ENCODE measurements around the gene CUEDC1.

Gene CUEDC1

GRCh38 chr17:57823469-57824401 is 131.5 kb downstream of the CUEDC1 start:
- DNase-seq = no peak

GRCh38 chr17:57819867-57820266 is 135.3 kb downstream of the CUEDC1 start:
- no peak for DNase-seq

DNA sequence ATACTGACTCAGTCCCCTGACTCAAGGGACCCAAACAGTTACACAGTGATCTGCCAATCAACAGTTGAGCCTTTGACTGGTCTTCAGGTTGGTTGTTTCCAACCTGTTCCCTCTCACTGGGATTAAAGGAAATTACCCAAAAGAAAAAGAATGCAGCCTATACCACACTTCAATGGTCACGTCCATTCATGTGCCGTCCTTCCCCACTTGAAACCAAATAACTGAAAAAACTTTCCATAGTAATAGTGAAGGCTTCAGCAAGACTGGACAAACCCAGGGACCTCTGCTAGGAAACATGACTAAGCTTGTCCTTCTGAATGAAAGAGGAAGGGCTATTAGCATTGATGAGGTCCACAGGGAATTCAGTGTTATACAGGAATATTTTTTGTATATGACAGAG is 135.9 kb downstream of the CUEDC1 start:
- no peak for DNase-seq

DNA sequence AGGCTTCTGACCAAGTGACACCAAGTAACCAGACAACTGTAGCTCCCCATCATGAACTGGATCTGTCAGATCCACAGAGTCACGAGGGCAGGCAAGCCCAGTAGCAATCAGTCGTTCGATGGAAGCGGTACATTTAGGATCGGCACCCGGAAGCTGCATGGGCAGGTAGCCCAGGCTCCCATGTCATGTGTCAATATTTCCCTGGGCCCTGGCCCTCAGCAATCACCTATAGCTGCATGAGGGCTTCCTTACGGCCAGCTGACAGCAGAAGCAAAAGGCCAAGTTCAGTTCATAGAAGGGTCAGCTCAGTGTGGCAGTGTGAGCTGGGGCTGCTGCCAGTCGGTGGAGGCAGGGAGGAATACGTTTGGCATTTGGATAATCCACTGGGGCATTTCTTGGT is 137.1 kb downstream of the CUEDC1 start:
- DNase-seq = no peak

GRCh38 chr17:57817299-57817698 is 137.9 kb downstream of the CUEDC1 start:
- DNase-seq = no peak

- DNase-seq = no peak
These were observed 140.8 kb downstream of the CUEDC1 start for GRCh38 chr17:57814421-57814820.

DNA sequence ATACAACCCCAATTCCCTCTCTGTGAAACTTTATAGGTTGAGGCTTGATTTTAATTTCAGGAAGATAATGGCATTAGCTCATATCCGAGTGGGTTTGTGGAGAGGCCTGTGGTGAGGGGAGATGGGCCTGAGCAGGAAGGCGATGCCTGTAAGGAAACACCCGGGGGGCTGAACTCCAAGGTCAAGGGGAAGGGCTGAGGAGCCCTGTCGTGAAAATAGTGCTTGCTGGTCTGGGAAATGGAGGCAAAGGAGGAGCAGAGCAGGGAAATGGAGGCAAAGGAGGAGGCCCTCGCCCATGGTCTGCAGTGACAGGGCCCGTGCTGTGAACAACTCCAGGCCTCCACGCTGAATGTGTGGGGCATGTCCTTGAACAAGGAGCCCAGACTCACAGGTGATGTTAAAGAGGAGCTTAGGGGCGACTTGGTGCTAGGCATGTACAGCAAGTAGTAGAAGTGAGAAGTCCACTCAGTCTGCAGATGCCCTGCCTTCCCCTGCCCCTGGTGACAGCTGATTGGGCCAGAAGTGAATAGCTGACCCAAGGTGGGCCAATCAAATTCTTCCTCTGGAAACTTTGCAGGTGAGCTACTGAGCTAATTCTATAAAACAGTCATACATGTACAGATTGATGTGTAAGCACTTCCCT is 143.5 kb downstream of the CUEDC1 start:
- no peak for DNase-seq
